RWPE2 (cell line): ENCODE data around the gene MYBL2.
A peak's percentile ranks its signal among the peaks of the same experiment; 100 is the strongest.

ENCODE experiments used
- ATAC-seq: fragments of 200-7000 bp; cut with Tn5 transposase; 3 replicates; pipeline ENCODE4 v1.9.1; 2021; ENCODE audit warnings: low read depth
- DNase-seq: peaks from one replicate; pipeline ENCODE4 v3.0.0-alpha.2; 2020; ENCODE audit warnings: low spot score
- H3K27ac ChIP-seq: fragments of 450-650 bp; 2 replicates; pipeline ENCODE4 v1.5.1; 2017; ENCODE audit warnings: mild to moderate bottlenecking; ENCODE audit not compliant: poor library complexity, severe bottlenecking
- H3K27me3 ChIP-seq: fragments of 250-450 bp; sonication (Bioruptor Pico); 2 replicates; pipeline ENCODE4 v1.5.1; 2021; ENCODE audit warnings: mild to moderate bottlenecking, moderate library complexity; ENCODE audit not compliant: insufficient read depth, poor library complexity, severe bottlenecking
- H3K36me3 ChIP-seq: fragments of 250-450 bp; sonication (Bioruptor Pico); 2 replicates; pipeline ENCODE4 v1.5.1; 2020; ENCODE audit warnings: low read depth, mild to moderate bottlenecking, moderate library complexity
- H3K4me1 ChIP-seq: fragments of 250-450 bp; sonication (Bioruptor Pico); 2 replicates; pipeline ENCODE4 v1.5.1; 2021; ENCODE audit warnings: mild to moderate bottlenecking, moderate library complexity; ENCODE audit not compliant: insufficient read depth, poor library complexity, severe bottlenecking
- H3K4me3 ChIP-seq: fragments of 250-450 bp; sonication (Bioruptor Pico); 2 replicates; pipeline ENCODE4 v1.5.1; 2021; ENCODE audit warnings: mild to moderate bottlenecking, moderate library complexity; ENCODE audit not compliant: severe bottlenecking
- H3K9me3 ChIP-seq: fragments of 250-450 bp; sonication (Bioruptor Pico); 2 replicates; pipeline ENCODE4 v1.5.1; 2021; ENCODE audit warnings: mild to moderate bottlenecking, moderate library complexity; ENCODE audit not compliant: severe bottlenecking
- TF ChIP-seq, protein P1 (sequence below): fragments of 450-650 bp; IDR thresholded peaks from one replicate; pipeline ENCODE4 v1.5.1; 2017; ENCODE audit warnings: mild to moderate bottlenecking, moderate library complexity; ENCODE audit not compliant: poor library complexity, severe bottlenecking

MYBL2 gene

DNA sequence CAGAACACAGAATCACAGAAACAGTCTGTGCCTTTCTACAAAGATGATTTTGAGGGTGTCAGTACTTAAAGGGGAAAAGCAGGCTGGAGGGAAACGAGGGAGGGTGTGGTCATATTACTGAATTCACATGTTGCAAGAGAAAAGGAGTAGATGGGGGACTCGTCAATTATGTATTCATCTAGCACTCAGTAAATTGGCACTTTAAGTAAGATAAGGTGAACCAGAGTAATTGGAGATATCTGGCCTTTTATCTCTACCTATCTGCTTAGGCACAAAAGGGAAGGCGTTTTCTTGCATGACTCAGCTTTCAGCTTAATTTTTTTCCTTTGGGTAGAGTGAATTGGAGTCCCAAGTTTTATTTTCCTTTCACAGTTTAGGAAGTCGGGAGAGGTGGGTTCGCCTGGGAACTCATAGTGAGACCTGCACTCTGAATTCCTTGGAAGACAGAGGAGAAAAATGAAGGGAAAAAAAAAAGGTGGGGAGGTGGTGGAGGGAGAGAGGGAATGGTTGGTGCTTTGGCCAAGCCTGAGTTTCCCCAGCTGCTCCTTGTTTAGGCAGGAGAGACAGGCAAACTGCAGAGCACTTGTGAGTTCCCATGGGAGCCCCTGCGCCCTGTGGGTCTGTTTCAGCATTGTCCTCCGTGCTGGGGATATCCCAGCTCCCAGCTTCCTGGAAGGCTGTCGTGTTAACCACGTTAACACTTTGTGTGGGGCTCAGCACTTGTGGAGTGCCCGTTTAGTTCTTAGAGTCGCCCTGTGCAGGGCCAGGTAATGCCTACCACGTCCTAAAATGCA is 79.6 kb downstream of the MYBL2 start:
- DNase-seq (no peak), ATAC-seq (no peak)
- Histone ChIP-seq H3K27ac (no peak overlapping the region), H3K9me3 (no peaks in the 10 kb centered on the region), H3K4me1 (peaks cover 7% of the 10 kb centered on the region), H3K36me3 (no peaks in the 10 kb centered on the region), H3K4me3 (no peak overlapping the region), H3K27me3 (no peaks in the 10 kb centered on the region)
- TF ChIP-seq, protein P1, sequence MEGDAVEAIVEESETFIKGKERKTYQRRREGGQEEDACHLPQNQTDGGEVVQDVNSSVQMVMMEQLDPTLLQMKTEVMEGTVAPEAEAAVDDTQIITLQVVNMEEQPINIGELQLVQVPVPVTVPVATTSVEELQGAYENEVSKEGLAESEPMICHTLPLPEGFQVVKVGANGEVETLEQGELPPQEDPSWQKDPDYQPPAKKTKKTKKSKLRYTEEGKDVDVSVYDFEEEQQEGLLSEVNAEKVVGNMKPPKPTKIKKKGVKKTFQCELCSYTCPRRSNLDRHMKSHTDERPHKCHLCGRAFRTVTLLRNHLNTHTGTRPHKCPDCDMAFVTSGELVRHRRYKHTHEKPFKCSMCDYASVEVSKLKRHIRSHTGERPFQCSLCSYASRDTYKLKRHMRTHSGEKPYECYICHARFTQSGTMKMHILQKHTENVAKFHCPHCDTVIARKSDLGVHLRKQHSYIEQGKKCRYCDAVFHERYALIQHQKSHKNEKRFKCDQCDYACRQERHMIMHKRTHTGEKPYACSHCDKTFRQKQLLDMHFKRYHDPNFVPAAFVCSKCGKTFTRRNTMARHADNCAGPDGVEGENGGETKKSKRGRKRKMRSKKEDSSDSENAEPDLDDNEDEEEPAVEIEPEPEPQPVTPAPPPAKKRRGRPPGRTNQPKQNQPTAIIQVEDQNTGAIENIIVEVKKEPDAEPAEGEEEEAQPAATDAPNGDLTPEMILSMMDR = no peak

- no peak for DNase-seq
- TF ChIP-seq, protein P1 = no peak
- H3K27me3 ChIP-seq = no peaks in the 10 kb centered on the region
These were observed 81.4 kb downstream of the MYBL2 start for GRCh38 chr20:43748274-43748673.

GRCh38 chr20:43749734-43750294 is 82.9 kb downstream of the MYBL2 start:
- Histone ChIP-seq H3K9me3 (no peaks in the 10 kb centered on the region), H3K27ac (no peak overlapping the region), H3K36me3 (no peaks in the 10 kb centered on the region), H3K27me3 (no peaks in the 10 kb centered on the region), H3K4me3 (no peak overlapping the region), H3K4me1 (peaks cover 20% of the 10 kb centered on the region)
- TF ChIP-seq, protein P1 = peak; percentile 100
- ATAC-seq (peak; percentile 63), DNase-seq (peak; percentile 91)

More at GRCh38 chr20:43748274-43748673, 81.4 kb downstream of the MYBL2 start:
- Histone ChIP-seq H3K27ac (no peak overlapping the region), H3K4me1 (peaks cover 20% of the 10 kb centered on the region), H3K4me3 (no peak overlapping the region), H3K36me3 (no peaks in the 10 kb centered on the region), H3K9me3 (no peaks in the 10 kb centered on the region)
- ATAC-seq = no peak

GRCh38 chr20:43750774-43751166 is 83.9 kb downstream of the MYBL2 start:
- no peak overlapping the region for H3K4me3 ChIP-seq

More at GRCh38 chr20:43750774-43751166, 83.9 kb downstream of the MYBL2 start:
- Histone ChIP-seq H3K4me1 (peaks cover 20% of the 10 kb centered on the region), H3K27ac (peak overlapping the region; percentile 47), H3K36me3 (no peaks in the 10 kb centered on the region), H3K27me3 (no peaks in the 10 kb centered on the region), H3K9me3 (no peaks in the 10 kb centered on the region)
- ATAC-seq = no peak
- DNase-seq = no peak
- TF ChIP-seq, protein P1 = no peak
